GM11168 (cell line): ENCODE results near the gene IER3.
"Not testable (repeated sequence)": the region's sequence is repeated elsewhere in the genome, so short reads cannot be mapped to it uniquely, and the experiment has no call there.

Experiments
- in situ Hi-C: fragments of 300-500 bp; cut with MboI; formaldehyde crosslinking; loops from one replicate; pipeline ENCODE4 v1.12.0; 2022; ENCODE audit warnings: low sequenced_read_pairs; ENCODE audit not compliant: unreplicated experiment

The IER3 gene

DNA sequence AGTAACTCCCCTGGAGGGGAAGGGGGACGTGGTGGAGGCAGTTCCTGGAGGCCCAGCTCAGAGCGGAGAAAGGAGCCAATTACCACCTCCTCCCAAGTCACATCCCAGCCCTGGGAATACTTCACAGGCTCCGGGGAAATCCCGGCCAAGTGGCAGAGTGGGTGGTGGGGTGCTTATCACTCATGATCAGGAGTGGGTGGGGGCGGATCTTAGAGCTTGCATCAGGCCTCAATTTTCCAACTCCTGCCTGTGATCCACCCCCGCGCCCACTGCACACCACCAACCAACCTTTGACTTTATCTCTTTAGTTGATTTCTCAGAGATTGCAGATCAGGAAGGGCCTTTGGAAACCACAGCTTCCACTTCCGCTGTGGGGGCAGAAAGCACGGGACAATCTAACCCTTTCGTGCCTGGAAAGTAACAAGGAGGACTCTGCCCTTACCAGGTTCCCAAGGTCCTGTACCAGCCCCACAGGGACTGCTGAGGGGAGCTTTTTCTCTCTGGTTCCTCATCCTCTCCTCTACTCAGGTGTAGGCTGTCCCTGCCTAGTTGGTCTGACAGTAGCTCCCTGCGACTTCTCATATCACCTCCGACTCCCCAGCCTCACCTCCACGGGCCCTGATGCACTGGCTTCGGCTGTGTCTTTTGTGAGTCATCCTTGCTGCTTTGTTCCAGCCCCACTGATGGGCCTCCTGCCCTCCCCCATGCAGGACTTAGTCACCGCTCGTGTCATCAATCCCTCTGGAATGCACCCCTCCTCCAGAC lies 24.9 kb upstream of the IER3 start:
- in situ Hi-C loops = no loop called here

DNA sequence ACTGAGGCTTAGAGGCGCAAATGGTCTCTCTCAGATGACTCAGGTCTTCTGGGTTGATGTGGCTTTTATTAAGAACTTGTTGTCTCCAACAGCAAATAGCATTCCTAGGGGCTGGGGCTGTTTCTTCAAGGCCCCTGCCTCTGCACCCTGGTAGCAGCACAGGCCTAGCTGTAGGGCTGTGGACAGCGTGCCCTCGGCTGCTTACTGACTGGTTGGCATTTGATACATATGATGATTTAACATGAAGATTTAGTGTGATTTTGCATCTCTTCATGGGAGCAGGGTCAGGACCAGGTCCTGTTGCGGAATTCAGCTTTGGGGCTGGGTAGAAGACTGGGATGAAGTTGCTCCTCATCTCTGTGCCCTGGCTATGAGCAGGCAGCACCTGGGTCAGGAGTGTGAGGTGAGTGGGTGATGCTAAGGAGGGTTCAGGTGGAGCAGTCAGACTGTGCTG lies 24.3 kb upstream of the IER3 start:
- in situ Hi-C loops = no loop called here

DNA sequence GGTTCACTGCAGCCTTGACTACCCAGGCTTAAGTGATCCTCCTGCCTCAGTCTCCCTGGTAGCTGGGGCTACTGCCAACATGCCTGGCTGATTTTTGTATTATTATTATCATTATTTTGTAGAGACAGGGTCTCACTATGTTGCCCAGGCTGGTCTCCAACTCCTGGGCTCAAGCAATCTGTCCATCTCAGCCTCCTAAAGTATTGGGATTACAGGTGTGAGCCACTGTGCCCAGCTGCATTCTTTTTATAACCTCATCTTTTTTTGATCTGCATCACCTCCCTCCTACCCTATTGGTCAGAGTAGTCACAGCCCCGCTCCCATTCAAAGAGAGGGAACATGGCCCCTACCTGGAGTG lies 23.6 kb upstream of the IER3 start:
- in situ Hi-C loops = no loop called here

DNA sequence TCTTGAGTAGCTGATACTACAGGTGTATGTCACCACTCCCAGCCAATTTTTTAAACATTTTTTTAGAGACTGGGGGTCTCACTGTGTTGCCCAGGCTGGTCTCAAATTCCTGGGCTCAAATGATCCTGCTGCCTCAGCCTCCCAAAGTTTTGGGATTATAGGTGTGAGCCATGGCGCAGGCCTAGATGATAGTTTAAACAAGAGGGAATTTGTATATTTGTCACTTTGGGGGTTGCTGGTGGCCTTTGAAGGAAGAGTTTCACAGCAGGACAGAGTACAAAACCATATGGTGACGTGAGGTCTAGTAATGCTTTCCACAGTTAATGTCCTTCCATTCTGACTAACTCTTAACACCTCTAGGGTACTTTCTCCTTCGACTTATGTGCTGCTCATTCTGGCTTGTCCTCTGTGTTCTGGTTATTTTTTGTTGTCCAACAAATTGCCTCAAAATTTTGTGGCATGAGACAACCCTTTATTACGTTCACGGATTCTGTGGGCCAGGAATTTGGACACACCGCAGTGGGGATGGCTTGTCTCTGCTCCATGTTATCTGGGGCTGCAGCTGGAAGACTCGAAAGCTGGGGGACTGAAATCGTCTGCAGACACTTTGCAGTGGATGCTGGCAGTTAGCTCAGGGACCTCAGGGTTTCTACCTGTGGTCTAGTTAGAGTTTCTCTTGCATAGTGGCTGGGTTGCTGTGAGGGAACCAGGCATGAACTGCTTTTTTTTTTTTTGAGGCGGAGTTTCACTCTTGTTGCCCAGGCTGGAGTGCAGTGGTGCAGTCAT lies 23.0 kb upstream of the IER3 start:
- in situ Hi-C loops = no loop called here

DNA sequence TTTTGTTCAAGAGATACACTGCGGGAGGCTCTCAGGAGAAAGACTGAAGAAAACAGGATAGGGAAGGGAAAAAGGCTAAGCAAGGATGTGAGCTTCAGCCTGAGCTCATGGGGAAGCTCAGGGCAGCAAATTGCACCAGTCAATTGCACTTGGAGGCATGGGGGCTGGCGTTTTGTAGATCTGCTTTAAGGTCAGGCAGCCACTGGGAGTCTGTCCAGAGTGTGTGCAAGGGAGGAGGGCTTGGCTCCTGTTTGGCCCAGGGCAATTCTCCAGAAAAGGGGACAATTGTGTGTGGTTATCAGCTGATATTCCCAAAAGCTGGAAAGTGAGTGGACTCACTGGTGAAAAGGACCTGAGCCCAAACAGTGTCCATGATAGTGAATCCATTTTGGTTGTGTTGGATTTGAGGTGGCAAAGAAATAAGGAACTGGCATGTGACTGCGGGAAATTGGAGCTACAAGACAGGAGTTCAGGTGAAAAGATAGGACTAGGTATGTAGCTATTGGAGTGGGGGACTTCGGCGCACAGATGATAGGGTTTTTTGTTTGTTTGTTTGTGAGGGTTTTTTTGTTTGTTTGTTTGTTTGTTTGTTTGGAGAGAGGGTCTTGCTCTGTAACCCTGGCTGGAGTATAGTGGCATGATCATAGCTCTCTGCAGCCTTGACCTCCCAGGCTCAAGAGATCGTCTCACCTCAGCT lies 22.3 kb upstream of the IER3 start:
- in situ Hi-C loops = no loop called here

DNA sequence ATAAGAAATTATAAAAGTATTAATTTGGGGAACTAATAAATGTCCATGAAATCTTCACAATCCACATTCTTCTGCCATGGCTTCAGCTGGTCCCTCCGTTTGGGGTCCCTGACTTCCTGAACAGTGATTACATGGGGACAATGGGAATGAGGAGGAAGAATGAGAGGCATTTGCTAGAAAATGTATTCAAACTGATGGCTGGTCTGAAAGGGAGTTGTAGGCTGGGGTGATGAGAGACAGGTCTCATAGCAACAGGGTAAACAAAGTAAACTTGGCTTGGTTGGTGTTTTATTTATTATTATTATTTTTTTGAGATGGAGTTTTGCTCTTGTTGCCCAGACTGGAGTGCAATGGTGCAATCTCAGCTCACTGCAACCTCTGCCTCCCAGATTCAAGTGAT lies 21.1 kb upstream of the IER3 start:
- in situ Hi-C loops = not testable (repeated sequence)

DNA sequence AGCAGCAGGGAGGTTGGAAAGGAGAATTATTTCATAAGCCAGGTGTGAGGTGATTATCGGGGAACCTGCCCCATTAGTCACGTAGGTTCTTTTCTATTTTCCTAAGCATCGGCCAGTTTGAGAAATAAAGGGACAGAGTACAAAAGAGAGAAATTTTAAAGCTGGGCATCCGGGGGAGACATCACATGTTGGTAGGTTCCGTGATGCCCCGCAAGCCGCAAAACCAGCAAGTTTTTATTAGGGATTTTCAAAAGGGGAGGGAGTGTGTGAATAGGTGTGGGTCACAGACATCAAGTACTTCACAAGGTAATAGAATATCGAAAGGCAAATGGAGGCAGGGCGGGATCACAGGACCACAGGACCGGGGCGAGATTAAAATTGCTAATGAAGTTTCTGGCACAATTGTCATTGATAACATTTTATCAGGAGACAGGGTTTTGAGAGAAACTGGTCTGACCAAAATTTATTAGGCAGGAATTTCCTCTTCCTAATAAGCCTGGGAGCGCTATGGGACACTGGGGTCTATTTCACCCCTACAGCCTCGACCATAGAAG lies 20.2 kb upstream of the IER3 start:
- in situ Hi-C loops = not testable (repeated sequence)

DNA sequence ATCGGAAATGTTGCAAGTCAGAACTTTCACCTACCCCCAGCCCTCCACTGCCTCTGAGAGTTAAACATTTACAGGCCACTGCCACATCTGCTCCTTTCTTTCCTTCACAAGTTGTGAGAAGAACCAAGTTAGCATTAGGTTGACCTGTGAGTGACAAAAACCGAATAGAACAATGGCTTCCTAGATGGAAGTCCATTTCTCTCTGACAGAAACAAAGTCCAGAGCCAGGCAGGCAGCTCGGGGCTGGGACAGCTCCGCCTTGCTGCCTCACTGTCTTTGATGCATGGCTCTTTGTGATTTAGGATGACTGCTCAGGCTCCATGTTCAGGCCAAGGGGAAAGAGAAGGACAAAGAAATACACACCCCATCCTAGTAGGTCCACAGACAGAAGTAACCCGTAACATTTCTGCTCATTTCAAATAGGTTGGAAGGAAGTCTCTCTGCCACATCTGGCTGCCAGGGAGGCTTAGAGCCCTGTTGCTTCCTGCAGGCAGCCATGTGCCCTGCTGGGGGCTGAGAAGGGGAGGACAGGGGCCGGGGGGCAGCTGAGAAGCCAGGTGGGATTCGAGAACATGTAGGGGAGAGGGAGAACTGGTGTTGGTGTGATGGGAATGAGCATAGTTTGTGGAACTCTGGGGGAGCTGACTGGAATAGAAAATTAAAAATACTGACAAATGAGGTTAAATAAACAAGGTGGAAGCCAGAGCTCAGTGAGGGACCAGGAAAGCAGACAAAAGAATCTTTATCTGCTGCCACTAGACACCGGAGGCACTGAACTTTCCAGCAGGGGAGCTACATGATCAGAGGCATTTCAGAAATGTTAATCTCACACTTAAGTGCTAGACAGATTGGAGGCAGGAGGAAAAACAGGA lies 19.5 kb upstream of the IER3 start:
- in situ Hi-C loops = no loop called here

DNA sequence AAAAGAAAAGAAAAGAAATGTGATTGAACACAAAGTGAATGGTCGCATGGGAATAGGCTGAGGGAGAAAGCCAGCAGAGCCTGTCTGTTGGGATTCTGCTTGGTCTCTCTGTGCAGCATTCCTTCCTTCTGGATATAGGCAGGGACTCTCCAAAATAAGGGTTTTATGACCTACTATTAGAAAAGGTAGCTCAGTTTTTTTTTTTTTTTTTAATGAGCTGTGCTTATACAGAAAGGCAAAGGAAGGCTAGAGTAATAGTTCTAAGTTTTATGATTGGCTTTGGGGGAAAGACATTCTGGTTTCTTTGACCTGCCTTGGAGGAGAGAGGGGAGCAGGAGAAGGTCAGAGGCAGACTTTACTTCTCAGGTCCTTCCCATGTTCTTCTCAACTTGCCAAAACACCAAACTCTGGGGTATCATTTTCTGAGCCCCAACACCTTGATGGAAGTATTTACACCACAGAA lies 18.8 kb upstream of the IER3 start:
- in situ Hi-C loops = no loop called here

DNA sequence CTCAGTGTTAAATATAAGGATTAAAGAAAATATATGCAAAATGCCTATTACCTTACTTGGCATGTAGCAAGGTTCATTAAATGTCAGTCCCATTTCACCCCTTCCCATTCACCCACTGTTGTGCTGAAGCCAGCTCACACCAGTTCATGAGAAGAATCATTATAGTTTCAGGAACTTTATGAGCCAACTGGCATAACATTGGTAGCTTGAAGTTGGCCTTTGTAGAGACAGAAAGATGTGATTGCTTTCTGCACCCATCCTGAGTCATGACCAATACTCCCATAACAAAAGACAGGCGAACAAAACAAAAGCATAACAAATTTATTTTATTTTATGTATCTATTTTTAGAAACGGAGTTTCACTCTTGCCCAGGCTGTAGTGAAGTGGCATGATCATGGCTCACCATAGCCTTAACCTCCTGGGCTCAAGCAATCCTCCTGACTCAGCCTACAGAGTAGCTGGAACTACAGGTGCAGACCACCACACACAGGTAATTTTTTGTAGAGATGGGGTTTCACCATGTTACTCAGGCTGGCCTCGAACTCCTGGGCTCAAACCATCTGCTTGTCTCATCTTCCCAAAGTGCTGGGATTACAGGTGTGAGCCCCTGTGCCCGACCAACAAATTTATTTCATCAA lies 17.6 kb upstream of the IER3 start:
- in situ Hi-C loops = no loop called here

DNA sequence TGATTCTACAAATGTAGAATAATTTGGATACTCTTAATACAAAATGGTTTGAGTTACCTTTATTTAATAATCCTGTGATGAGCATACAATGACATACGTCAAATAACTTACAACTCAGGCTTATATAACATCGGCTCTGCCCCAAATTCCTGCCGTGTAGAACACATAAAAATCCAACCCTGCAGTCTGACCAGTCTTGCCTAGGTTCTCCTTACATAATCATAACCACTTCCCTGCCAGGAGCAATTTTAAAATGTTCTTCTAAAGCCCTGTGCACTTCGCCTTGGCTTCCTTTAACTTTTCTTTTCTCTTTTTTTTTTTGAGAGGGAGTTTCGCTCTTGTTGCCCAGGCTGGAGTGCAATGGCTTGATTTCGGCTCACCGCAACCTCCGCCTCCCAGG lies 16.2 kb upstream of the IER3 start:
- in situ Hi-C loops = no loop called here

DNA sequence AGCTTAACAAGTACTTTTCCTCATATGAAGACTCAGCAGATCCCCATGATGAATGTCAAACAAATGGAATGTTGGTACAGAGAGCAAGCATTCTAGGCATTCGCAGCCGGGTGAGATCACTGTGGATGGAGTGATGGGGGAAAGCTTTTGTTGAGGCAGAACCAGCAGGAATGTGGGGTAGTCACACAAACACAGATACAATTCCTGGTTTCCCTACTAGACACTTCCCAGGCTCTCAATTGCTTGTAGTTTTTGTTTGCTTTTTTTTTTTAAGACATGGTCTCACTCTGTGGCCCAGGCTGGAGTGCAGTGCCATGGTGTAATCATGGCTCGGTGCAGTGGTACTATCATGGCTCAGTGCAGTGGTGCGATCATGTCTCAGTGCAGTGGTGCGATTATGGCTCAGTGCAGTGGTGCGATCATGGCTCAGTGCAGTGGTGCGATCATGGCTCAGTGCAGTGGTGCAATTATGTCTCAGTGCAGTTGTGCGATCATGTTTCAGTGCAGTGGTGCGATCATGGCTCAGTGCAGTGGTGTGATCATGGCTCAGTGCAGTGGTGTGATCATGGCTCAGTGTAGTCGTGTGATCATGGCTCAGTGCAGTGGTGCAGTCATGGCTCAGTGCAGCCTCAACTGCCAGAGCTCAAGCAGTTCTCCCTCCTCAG lies 15.4 kb upstream of the IER3 start:
- in situ Hi-C loops = no loop called here

DNA sequence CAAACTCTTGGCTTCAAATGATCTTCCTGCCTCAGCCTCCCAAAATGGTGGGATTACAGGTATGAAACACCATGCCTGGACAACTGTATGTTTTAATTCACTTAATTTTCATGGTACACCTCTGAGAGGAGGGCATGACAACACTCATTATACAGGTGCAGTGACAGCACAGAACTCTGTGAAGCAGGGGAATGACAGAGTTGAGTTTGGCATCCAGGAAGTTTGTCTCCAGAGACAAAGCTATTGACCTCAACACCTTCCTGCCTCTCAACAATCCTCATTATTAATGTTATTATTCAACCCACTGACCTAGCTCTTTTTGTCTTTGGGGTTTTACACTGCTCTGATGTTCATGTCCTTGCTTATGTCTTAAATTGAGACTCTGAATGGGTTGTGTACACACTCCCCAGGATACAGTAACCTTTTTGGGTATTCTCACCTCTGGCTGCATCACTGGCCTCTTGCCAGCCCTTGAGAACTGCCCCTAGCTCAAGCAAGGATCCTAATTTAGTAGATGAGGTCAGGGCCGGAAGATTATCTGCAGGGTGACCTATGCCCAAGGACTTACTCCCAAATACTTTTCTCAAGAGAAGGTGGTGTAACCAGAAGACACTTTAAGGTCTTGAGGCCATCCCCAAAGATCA lies 13.0 kb upstream of the IER3 start:
- in situ Hi-C loops = no loop called here

DNA sequence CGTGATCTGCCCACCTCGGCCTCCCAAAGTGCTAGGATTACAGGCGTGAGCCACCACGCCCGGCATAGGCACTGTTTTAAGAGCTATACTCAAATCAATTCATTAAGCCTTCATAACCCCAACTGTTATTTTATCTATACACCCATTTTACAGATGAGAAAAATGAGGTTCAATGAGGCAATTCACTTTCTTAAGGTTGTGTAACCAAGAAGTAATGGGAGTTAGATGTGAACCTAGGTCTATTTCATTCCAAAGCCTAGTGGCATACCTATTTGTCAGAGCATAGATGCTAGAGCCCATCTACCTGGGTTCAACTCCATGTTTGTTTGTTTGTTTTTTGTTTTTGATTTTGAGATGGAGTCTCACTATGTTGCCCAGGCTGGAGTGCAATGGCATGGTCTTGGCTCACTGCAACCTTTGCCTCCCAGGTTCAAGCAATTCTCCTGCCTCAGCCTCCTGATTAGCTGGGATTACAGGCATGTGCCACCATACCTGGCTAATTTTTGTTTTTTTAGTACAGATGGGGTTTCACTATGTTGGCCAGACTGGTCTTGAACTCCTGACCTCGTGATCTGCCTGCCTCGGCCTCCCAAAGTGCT lies 12.2 kb upstream of the IER3 start:
- in situ Hi-C loops = not testable (repeated sequence)

DNA sequence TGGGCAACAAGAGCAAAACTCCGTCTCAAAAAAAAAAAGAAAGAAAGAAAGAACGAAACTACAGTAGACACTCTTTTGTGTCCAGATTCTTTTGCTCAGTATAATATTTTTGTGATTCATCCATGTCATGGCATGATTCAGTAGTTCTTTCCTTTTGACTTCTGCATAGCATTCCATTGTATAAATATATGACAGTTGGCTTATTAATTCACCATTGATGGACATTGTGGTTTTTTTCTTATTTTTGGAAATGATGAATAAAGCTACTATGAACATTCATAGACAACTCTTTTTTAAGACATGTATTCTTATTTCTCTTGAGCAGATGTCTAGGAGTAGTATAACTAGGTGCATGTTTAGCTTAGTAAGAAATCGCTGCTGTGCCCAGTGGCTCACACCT lies 10.3 kb upstream of the IER3 start:
- in situ Hi-C loops = no loop called here

DNA sequence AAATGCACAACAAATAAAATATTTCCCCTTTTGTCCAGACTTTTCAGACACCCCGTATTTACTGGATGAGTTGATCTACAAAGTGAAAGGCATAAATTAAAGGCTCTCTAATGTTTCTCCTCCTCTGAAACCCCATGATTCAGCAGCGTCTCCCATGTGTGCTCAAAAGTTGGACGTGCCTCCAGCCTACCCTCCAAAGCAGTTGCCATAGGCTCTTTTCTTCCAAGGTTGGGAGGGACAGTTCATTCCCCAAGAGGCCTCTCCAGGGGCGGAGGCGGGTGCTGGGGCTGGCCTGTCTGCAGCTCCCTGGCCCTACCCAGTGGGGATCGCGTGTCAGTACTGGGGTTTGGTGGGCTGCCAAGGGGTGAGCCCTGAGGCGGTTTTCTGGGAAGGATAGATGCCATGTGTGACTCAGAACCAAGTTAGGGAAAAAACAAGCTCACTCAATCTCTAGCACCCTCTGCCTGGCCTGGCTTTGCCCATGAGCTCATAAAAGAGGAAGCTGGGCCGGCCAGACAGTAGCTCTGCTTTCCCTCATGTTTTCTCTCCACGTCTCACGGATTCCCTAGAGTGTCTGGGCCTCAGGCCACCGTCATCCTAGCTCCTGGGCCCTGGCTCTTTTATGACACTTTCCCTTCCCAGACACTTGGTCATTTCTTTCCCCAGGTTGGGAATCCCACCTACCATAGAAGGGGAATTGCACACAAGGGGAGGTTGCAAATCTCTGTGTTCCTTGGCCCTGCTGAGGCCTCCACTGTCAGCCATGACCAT lies 8.0 kb upstream of the IER3 start:
- in situ Hi-C loops = no loop called here

DNA sequence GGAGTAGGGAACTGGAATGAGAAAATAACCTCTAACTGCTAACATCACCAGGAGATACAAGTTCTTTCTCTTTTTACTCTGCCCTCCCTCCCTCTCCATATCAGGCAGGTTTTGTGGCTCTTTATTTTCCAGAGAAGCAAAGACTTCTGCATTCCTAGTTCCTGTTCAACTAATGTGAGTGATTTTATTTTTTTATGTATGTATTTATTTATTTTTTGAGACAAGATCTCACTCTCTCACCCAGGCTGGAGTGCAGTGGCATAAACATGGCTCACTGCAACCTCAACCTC lies 6.0 kb upstream of the IER3 start:
- in situ Hi-C loops = no loop called here
